Measurements from ENCODE around the gene PLEKHG5. TPM values are rescaled to one million over a fixed set of nuclear protein-coding genes. Genes with fewer than 3 reads are reported as not detected.
"Not testable (repeated sequence)": the region's sequence is repeated elsewhere in the genome, so short reads cannot be mapped to it uniquely, and the experiment has no call there.

Gene PLEKHG5
- total RNA-seq, 4 donors from 2014 or later = 24.3 to 37.8 (median 32.6) TPM

- 0 to 15% methylated on average over 3 to 5 of the region's 5 CpGs for WGBS, 2 donors
- Histone ChIP-seq H3K36me3 (no peaks in the 10 kb centered on the region), H3K9me3 (no peaks in the 10 kb centered on the region), H3K4me1 (peaks cover 5 to 21% (median 6%) of the 10 kb centered on the region in 3 donors), H3K27me3 (peaks cover 0 to 60% (median 2%) of the 10 kb centered on the region in 4 donors), H3K4me3 (no peak overlapping the region), H3K27ac (no peak overlapping the region)
- TF ChIP-seq, protein P1, sequence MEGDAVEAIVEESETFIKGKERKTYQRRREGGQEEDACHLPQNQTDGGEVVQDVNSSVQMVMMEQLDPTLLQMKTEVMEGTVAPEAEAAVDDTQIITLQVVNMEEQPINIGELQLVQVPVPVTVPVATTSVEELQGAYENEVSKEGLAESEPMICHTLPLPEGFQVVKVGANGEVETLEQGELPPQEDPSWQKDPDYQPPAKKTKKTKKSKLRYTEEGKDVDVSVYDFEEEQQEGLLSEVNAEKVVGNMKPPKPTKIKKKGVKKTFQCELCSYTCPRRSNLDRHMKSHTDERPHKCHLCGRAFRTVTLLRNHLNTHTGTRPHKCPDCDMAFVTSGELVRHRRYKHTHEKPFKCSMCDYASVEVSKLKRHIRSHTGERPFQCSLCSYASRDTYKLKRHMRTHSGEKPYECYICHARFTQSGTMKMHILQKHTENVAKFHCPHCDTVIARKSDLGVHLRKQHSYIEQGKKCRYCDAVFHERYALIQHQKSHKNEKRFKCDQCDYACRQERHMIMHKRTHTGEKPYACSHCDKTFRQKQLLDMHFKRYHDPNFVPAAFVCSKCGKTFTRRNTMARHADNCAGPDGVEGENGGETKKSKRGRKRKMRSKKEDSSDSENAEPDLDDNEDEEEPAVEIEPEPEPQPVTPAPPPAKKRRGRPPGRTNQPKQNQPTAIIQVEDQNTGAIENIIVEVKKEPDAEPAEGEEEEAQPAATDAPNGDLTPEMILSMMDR (IDR thresholded peaks at IDR 0.05) = peak; percentile 81 to 95 (median 91)
- TF ChIP-seq POLR2A (IDR thresholded peaks at IDR 0.05) = no peak
- no peak for DNase-seq
- intact Hi-C loops (cut with DNase I) = no loop called here
Observed at GRCh38 chr1:6438047-6438525, 53.4 kb downstream of the PLEKHG5 start.

- DNase-seq; H3K36me3 ChIP-seq; H3K27ac ChIP-seq; intact Hi-C loops (cut with DNase I); H3K9me3 ChIP-seq; H3K4me3 ChIP-seq: not testable (repeated sequence)
- Histone ChIP-seq H3K27me3 (peaks cover 0 to 58% (median 2%) of the 10 kb centered on the region in 4 donors), H3K4me1 (peaks cover 5 to 21% (median 6%) of the 10 kb centered on the region in 3 donors)
- TF ChIP-seq, protein P1 (IDR thresholded peaks at IDR 0.05) = peak in 4 of 6 experiments; percentile 12 to 34 (median 15)
- 69 to 73% methylated on average over 9 to 12 of the region's 22 CpGs for WGBS, 2 donors
Observed at GRCh38 chr1:6437012-6437700, 54.3 kb downstream of the PLEKHG5 start.

GRCh38 chr1:6436277-6436676 is 55.2 kb downstream of the PLEKHG5 start:
- H3K4me3 ChIP-seq; H3K27ac ChIP-seq; H3K9me3 ChIP-seq; DNase-seq; intact Hi-C loops (cut with DNase I); H3K36me3 ChIP-seq: not testable (repeated sequence)
- 68 to 76% methylated on average over 3 of the region's 3 CpGs for WGBS, 2 donors
- peaks cover 0 to 49% (median 2%) of the 10 kb centered on the region in 4 donors for H3K27me3 ChIP-seq
- H3K4me1 ChIP-seq = peaks cover 5 to 23% (median 6%) of the 10 kb centered on the region in 3 donors

DNA sequence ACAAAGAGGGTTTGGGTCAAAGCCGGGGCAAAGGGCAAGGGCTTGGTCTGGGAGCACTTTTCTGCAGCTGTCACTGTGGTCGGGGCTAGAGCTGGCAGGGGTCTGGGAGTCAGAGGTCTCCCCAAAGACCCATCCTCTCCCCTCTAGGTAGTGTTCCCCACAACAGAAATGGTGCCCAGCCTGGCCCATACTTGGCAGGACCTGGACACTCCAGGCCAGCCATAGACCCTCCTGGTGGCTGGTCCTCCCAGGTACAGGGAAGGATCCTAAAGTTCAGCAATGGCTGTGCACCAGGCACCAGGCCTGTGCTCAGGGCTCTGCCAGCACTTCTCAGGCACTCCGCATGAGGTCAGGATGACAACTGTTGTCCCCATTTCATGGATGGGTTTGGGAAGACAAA is 55.9 kb downstream of the PLEKHG5 start:
- no peak for TF ChIP-seq POLR2A (IDR thresholded peaks at IDR 0.05)
- TF ChIP-seq, protein P1 (IDR thresholded peaks at IDR 0.05) = no peak
- H3K4me3 ChIP-seq = no peak overlapping the region
- H3K9me3 ChIP-seq = no peaks in the 10 kb centered on the region
- H3K36me3 ChIP-seq = no peaks in the 10 kb centered on the region
- peaks cover 0 to 49% (median 2%) of the 10 kb centered on the region in 4 donors for H3K27me3 ChIP-seq
- H3K27ac ChIP-seq = no peak overlapping the region
- H3K4me1 ChIP-seq = peaks cover 5 to 25% (median 6%) of the 10 kb centered on the region in 3 donors
- intact Hi-C loops (cut with DNase I) = no loop called here
- 75% methylated on average over 2 of the region's 3 CpGs; no CpG with 5 or more reads in 1 of the 2 donors for WGBS, 2 donors
- DNase-seq = no peak

GRCh38 chr1:6435129-6435528 is 56.3 kb downstream of the PLEKHG5 start:
- WGBS, 2 donors = 71 to 76% methylated on average over 7 to 10 of the region's 15 CpGs
- TF ChIP-seq, protein P1 (IDR thresholded peaks at IDR 0.05) = no peak
- no peak for TF ChIP-seq POLR2A (IDR thresholded peaks at IDR 0.05)
- no peak for DNase-seq
- no peak overlapping the region for H3K4me3 ChIP-seq
- H3K9me3 ChIP-seq = no peaks in the 10 kb centered on the region
- intact Hi-C loops (cut with DNase I) = no loop called here
- no peaks in the 10 kb centered on the region for H3K36me3 ChIP-seq
- peaks cover 4 to 25% (median 4%) of the 10 kb centered on the region in 3 donors for H3K4me1 ChIP-seq
- peaks cover 0 to 49% (median 1%) of the 10 kb centered on the region in 4 donors for H3K27me3 ChIP-seq
- no peak overlapping the region for H3K27ac ChIP-seq

Data from esophagus squamous epithelium (tissue), 5 donors.